K562 (cell line): ENCODE data around the gene UNC93B1. TPM values are rescaled to one million over a fixed set of nuclear protein-coding genes. Genes with fewer than 3 reads are reported as not detected.

ENCODE experiments used
- ATAC-seq: fragments of 200-7000 bp; cut with Tn5 transposase; 3 replicates; pipeline ENCODE4 v1.9.1; 2020; ENCODE audit warnings: moderate library complexity
- BruUV-seq: library from RNA; stranded (reverse); fragments of 400-500 nt; replicated peaks from 2 replicates; lab custom pipeline; 2021; lab: Mats Ljungman, UMichigan
- CTCF ChIA-PET: fragments of 300-600 bp; formaldehyde crosslinking; extraction: SDS; loops from one replicate; lab custom pipeline; 2021; ENCODE audit warnings: low intra/inter-chr PET ratio; lab: Yijun Ruan, JAX
- POLR2A ChIA-PET: fragments of 300-600, 350-650 bp; sonication (Branson Sonifier 250); formaldehyde crosslinking; extraction: SDS; loops from one replicate; lab custom pipeline; 2021; ENCODE audit warnings: antibody characterized with exemption, inconsistent platforms; lab: Yijun Ruan, JAX
- DNase-seq, 4 experiments: peaks; one replicate each; pipeline versions ENCODE4 v3.0.0 to v3.0.0-alpha.2; 2011 to 2018; ENCODE audit warnings: low spot score in 3 of 4, mixed read lengths in 3 of 4; ENCODE audit errors: extremely low read depth in 1 of 4
- FAIRE-seq: peaks from 2 replicates; lab custom pipeline; 2011; peaks lifted over from hg19 to GRCh38; lab: Jason Lieb, UNC
- H2AFZ ChIP-seq: 2 replicates; pipeline ENCODE4 v1.6.0; 2011; ENCODE audit warnings: low read depth, low read length, control low read depth, inconsistent platforms
- H3K27ac ChIP-seq: fragments of 200-600 bp; 3 replicates; pipeline ENCODE4 v1.8.0; 2011; ENCODE audit warnings: low read depth, mild to moderate bottlenecking, control low read depth, inconsistent platforms, low read length, moderate library complexity, mixed read lengths; ENCODE audit errors: extremely low read depth
- H3K27me3 ChIP-seq, 2 experiments: fragments of 300-600 bp in 1 of 2; 2 replicates in 1 of 2; 3 replicates in 1 of 2; pipeline versions ENCODE4 v1.6.0 to v1.8.0; 2011; ENCODE audit warnings: inconsistent platforms in 2 of 2, low read length in 2 of 2, mild to moderate bottlenecking in 1 of 2, mixed read lengths in 1 of 2, moderate library complexity in 1 of 2; ENCODE audit not compliant: control insufficient read depth in 2 of 2, insufficient read depth in 2 of 2
- H3K36me3 ChIP-seq: fragments of 300-600 bp; 3 replicates; pipeline ENCODE4 v1.8.0; 2011; ENCODE audit warnings: mild to moderate bottlenecking, low read length, inconsistent platforms; ENCODE audit not compliant: control insufficient read depth, insufficient read depth
- H3K4me1 ChIP-seq, 2 experiments: fragments of 200-600 bp in 1 of 2; replicated peaks in 1 of 2; 2 replicates in 1 of 2; 3 replicates in 1 of 2; pipeline versions ENCODE4 v1.5.1 to v1.8.0; 2011; ENCODE audit warnings: inconsistent platforms in 2 of 2, low read length in 2 of 2, mild to moderate bottlenecking in 1 of 2, mixed read lengths in 1 of 2, moderate library complexity in 1 of 2; ENCODE audit not compliant: control insufficient read depth in 2 of 2, insufficient read depth in 2 of 2
- H3K4me2 ChIP-seq: 2 replicates; pipeline ENCODE4 v1.6.1; 2011; ENCODE audit warnings: low read length, control low read depth, inconsistent platforms, mixed read lengths; ENCODE audit not compliant: insufficient read depth
- H3K4me3 ChIP-seq: fragments of 200-600 bp; sonication (generic), shearing (Covaris generic); 2 replicates; pipeline ENCODE4 v1.5.1; 2016; ENCODE audit warnings: control low read depth, inconsistent platforms
- H3K79me2 ChIP-seq: fragments of 200-600 bp; 3 replicates; pipeline ENCODE4 v1.8.0; 2011; ENCODE audit warnings: low read length, inconsistent platforms; ENCODE audit not compliant: control insufficient read depth, insufficient read depth
- H3K9ac ChIP-seq, 2 experiments: 2 replicates each; pipeline versions ENCODE4 v1.6.0 to v1.6.1; 2011; ENCODE audit warnings: low read depth in 2 of 2, low read length in 2 of 2, control low read depth in 1 of 2, inconsistent platforms in 1 of 2, mild to moderate bottlenecking in 1 of 2, mixed read lengths in 1 of 2; ENCODE audit not compliant: insufficient read depth in 1 of 2
- H3K9me1 ChIP-seq: one replicate; pipeline ENCODE4 v1.6.0; 2011; ENCODE audit warnings: inconsistent platforms, mild to moderate bottlenecking, low read length, moderate library complexity; ENCODE audit not compliant: control insufficient read depth, insufficient read depth
- H3K9me3 ChIP-seq: replicated peaks from 2 replicates; pipeline ENCODE4 v1.5.1; 2011; ENCODE audit warnings: low read depth, low read length, inconsistent platforms; ENCODE audit not compliant: control insufficient read depth, insufficient read depth
- H4K20me1 ChIP-seq: replicated peaks from 2 replicates; pipeline ENCODE4 v1.6.1; 2011; ENCODE audit warnings: low read length, inconsistent platforms, mixed read lengths; ENCODE audit not compliant: control insufficient read depth, insufficient read depth
- EWSR1 ChIP-seq: fragments of 450-650 bp; IDR thresholded peaks from 2 replicates; pipeline ENCODE4 v1.6.1; 2018; ENCODE audit warnings: borderline replicate concordance, mild to moderate bottlenecking, low read depth, moderate library complexity; ENCODE audit not compliant: partially characterized antibody
- LEF1 ChIP-seq: fragments of 450-650 bp; IDR thresholded peaks from 2 replicates; pipeline ENCODE4 v1.6.1; 2016; ENCODE audit warnings: mild to moderate bottlenecking
- MCM5 ChIP-seq: fragments of 450-650 bp; IDR thresholded peaks from 2 replicates; pipeline ENCODE4 v1.6.1; 2016; ENCODE audit warnings: low read depth
- MEF2A ChIP-seq: IDR thresholded peaks from 2 replicates; pipeline ENCODE4 v1.6.1; 2011; ENCODE audit warnings: low read depth, mild to moderate bottlenecking, low read length, moderate library complexity; ENCODE audit not compliant: control insufficient read depth
- NELFE ChIP-seq: IDR thresholded peaks from 2 replicates; pipeline ENCODE4 v1.6.1; 2011; ENCODE audit warnings: mild to moderate bottlenecking; ENCODE audit not compliant: insufficient read depth, insufficient read length
- NFIX ChIP-seq: fragments of 250-450 bp; sonication (Bioruptor Pico); IDR thresholded peaks from 2 replicates; pipeline ENCODE4 v1.4.0; 2020; ENCODE audit warnings: low read depth, mild to moderate bottlenecking, moderate library complexity
- RBM17 ChIP-seq: fragments of 200-400 bp; formaldehyde crosslinking; IDR thresholded peaks from 2 replicates; pipeline ENCODE4 v1.6.1; 2017; ENCODE audit warnings: low read depth, mild to moderate bottlenecking, low read length, borderline replicate concordance
- RFX7 ChIP-seq: fragments of 250-450 bp; sonication (Bioruptor Pico); IDR thresholded peaks from 2 replicates; pipeline ENCODE4 v1.5.1; 2021; ENCODE audit warnings: mild to moderate bottlenecking
- SUPT5H ChIP-seq: fragments of 450-650 bp; IDR thresholded peaks from 2 replicates; pipeline ENCODE4 v1.6.1; 2016
- TEAD4 ChIP-seq, 2 experiments: sonication (generic) in 1 of 2; formaldehyde crosslinking in 1 of 2; IDR thresholded peaks; 2 replicates each; pipeline versions ENCODE4 v1.6.1 to v1.8.0; 2012 to 2022; ENCODE audit warnings: borderline replicate concordance in 1 of 2, inconsistent platforms in 1 of 2, low read length in 1 of 2, mild to moderate bottlenecking in 1 of 2, missing genetic modification reagents in 1 of 2
- ZNF124 ChIP-seq: sonication (generic); formaldehyde crosslinking; IDR thresholded peaks from 2 replicates; pipeline ENCODE4 v1.8.1; 2022; ENCODE audit warnings: missing genetic modification reagents
- ZNF282 ChIP-seq: sonication (generic); formaldehyde crosslinking; IDR thresholded peaks from 2 replicates; pipeline ENCODE4 v1.8.1; 2023; ENCODE audit warnings: missing genetic modification reagents
- WGBS: fragments of 100-300 bp; shearing (Covaris generic); methylation state at CpG from one replicate; pipeline ENCODE4 v1.1.6; 2016; ENCODE audit warnings: low coverage, mixed read lengths; ENCODE audit not compliant: insufficient coverage; ENCODE audit errors: missing lambda C conversion rate; 5-methylcytosine and 5-hydroxymethylcytosine counted together
- in situ Hi-C: fragments of 300-500 bp; cut with MboI; formaldehyde crosslinking; loops from 4 replicates; pipeline ENCODE4 v1.15.0; 2018; ENCODE audit warnings: inconsistent platforms, mixed read lengths
- intact Hi-C: fragments of 100-400 bp; cut with micrococcal nuclease; formaldehyde crosslinking; loops from 2 replicates; pipeline ENCODE4 v1.14.2; 2022
- polyA plus RNA-seq, 8 experiments: library from polyadenylated mRNA; depleted of rRNA in 4 of 8; stranded (reverse) in 5 of 8; unstranded in 3 of 8; fragments of >200 nt; fragmentation: Nextera tagmentation in 2 of 8; fragmentation: Illumina TruSeq in 1 of 8; extraction: Ambion mirVana in 2 of 8; extraction: Trizol in 1 of 8; gene quantifications; 2 replicates each; pipeline versions ENCODE4 v1.2.1 to v1.2.3, GENCODE V29; 2011 to 2014; ENCODE audit warnings: inconsistent platforms in 1 of 8, missing spikeins in 1 of 8
- total RNA-seq, 7 experiments: library from RNA; depleted of rRNA in 6 of 7; stranded (reverse); fragments of >200 nt in 6 of 7; fragmentation: Illumina TruSeq in 2 of 7; extraction: Trizol in 2 of 7; gene quantifications; 2 replicates each; pipeline versions ENCODE4 v1.2.1 to v1.2.3, GENCODE V29; 2011 to 2021; ENCODE audit warnings: low replicate concordance in 1 of 7
- TF ChIP-seq, protein P1 (sequence below): fragments of 250-450 bp; sonication (Bioruptor Pico); IDR thresholded peaks from 2 replicates; pipeline ENCODE4 v1.5.1; 2021; ENCODE audit warnings: mild to moderate bottlenecking
- TF ChIP-seq, protein P2 (sequence below): fragments of 250-450 bp; sonication (Bioruptor Pico); IDR thresholded peaks from 2 replicates; pipeline ENCODE4 v1.4.0; 2020

The UNC93B1 gene
- total and polyA plus RNA-seq, 9 of the 15 experiments (the other 6 are each of a cell fraction or from before 2014, with no cell fraction given): 0.10 to 13.6 (median 6.5) TPM

DNA sequence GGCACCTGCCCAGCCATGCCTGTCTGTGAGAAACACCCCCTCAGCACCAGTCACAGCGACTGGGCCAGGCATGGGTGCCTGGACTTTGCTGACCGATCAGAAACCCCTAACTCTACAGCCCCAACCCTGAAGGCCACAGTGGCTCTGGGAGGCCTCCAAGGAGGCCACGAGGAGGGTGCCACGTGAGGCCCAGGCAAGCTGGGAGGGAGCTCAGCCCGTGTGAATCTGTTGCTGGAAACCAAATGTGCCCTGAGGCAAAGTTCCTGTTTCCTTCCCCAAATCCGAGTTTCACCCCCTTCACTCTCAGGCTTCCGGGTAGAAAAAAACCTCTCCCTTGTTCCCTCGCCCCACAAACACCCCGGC is 1.3 kb downstream of the UNC93B1 start:
- TF ChIP-seq LEF1 (no peak), SUPT5H (no peak), ZNF282 (CRISPR knock-in tag) (no peak), RFX7 (CRISPR knock-in tag) (no peak), ZNF124 (CRISPR knock-in tag) (no peak), MCM5 (no peak), NELFE (no peak), NFIX (no peak), RBM17 (no peak), MEF2A (no peak), TEAD4 (IDR thresholded peaks at IDR 0.05; ENCODE audit: low read length) (no peak), TEAD4 (CRISPR knock-in tag; IDR thresholded peaks at IDR 0.05; ENCODE audit: borderline replicate concordance) (no peak), EWSR1 (no peak)
- TF ChIP-seq, protein P1, sequence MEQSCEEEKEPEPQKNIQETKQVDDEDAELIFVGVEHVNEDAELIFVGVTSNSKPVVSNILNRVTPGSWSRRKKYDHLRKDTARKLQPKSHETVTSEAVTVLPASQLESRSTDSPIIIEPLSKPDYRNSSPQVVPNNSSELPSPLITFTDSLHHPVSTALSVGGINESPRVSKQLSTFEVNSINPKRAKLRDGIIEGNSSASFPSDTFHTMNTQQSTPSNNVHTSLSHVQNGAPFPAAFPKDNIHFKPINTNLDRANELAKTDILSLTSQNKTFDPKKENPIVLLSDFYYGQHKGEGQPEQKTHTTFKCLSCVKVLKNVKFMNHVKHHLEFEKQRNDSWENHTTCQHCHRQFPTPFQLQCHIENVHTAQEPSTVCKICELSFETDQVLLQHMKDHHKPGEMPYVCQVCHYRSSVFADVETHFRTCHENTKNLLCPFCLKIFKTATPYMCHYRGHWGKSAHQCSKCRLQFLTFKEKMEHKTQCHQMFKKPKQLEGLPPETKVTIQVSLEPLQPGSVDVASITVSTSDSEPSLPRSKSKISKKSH (CRISPR knock-in tag): no peak
- TF ChIP-seq, protein P2, sequence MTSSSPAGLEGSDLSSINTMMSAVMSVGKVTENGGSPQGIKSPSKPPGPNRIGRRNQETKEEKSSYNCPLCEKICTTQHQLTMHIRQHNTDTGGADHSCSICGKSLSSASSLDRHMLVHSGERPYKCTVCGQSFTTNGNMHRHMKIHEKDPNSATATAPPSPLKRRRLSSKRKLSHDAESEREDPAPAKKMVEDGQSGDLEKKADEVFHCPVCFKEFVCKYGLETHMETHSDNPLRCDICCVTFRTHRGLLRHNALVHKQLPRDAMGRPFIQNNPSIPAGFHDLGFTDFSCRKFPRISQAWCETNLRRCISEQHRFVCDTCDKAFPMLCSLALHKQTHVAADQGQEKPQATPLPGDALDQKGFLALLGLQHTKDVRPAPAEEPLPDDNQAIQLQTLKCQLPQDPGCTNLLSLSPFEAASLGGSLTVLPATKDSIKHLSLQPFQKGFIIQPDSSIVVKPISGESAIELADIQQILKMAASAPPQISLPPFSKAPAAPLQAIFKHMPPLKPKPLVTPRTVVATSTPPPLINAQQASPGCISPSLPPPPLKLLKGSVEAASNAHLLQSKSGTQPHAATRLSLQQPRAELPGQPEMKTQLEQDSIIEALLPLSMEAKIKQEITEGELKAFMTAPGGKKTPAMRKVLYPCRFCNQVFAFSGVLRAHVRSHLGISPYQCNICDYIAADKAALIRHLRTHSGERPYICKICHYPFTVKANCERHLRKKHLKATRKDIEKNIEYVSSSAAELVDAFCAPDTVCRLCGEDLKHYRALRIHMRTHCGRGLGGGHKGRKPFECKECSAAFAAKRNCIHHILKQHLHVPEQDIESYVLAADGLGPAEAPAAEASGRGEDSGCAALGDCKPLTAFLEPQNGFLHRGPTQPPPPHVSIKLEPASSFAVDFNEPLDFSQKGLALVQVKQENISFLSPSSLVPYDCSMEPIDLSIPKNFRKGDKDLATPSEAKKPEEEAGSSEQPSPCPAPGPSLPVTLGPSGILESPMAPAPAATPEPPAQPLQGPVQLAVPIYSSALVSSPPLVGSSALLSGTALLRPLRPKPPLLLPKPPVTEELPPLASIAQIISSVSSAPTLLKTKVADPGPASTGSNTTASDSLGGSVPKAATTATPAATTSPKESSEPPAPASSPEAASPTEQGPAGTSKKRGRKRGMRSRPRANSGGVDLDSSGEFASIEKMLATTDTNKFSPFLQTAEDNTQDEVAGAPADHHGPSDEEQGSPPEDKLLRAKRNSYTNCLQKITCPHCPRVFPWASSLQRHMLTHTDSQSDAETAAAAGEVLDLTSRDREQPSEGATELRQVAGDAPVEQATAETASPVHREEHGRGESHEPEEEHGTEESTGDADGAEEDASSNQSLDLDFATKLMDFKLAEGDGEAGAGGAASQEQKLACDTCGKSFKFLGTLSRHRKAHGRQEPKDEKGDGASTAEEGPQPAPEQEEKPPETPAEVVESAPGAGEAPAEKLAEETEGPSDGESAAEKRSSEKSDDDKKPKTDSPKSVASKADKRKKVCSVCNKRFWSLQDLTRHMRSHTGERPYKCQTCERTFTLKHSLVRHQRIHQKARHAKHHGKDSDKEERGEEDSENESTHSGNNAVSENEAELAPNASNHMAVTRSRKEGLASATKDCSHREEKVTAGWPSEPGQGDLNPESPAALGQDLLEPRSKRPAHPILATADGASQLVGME (CRISPR knock-in tag): no peak
- no TSS peak for BruUV-seq
- WGBS: 69% methylated on average over 8 of the region's 9 CpGs
- no peaks in the 10 kb centered on the region for H4K20me1 ChIP-seq
- intact Hi-C loops (no loop called here), in situ Hi-C loops (no loop called here)
- FAIRE-seq: no peak
- ChIA-PET POLR2A (interaction anchor here (0.6 to 1.2 kb wide), 4 partner anchors 20 to 188 kb away, joined by 3 to 4 read pairs (median 4); no protein-coding TSS in a partner anchor), CTCF (no interaction called here)
- H2AFZ ChIP-seq: no peak overlapping the region
- H3K79me2 ChIP-seq: no peaks in the 10 kb centered on the region
- H3K9me3 ChIP-seq: no peaks in the 10 kb centered on the region
- no peak overlapping the region for H3K4me3 ChIP-seq
- H3K9ac ChIP-seq: peak overlapping the region in 1 of 2 experiments; percentile 93; a peak in 1 of 4 replicates
- no peak for ATAC-seq
- H3K27me3 ChIP-seq: no peaks in the 10 kb centered on the region
- no peaks in the 10 kb centered on the region for H3K9me1 ChIP-seq
- DNase-seq: no peak
- 0 out of 2 replicates have a peak overlapping the region, but pooled peaks have one; percentile 1 for H3K4me2 ChIP-seq
- 0 out of 3 replicates have a peak, but pooled peaks cover 2% of the 10 kb centered on the region for H3K36me3 ChIP-seq
- H3K27ac ChIP-seq: no peak overlapping the region
- peaks cover 9 to 47% of the 10 kb centered on the region in 2 experiments for H3K4me1 ChIP-seq
